Cardiac muscle cell (in vitro differentiated cells and primary cell): ENCODE data around the gene CREB3L4. TPM values are rescaled to one million over a fixed set of nuclear protein-coding genes. Genes with fewer than 3 reads are reported as not detected.

Experiments
- DNase-seq, 2 donors: peaks; one replicate each; pipeline versions ENCODE4 v3.0.0 to v3.0.0-alpha.2; 2010 to 2017; ENCODE audit warnings: low read depth in 1 of 2, low spot score in 1 of 2
- H3K27ac ChIP-seq: fragments of 200-600 bp; sonication (generic); 2 replicates; pipeline ENCODE4 v1.5.1; 2016
- H3K27me3 ChIP-seq: fragments of 200-600 bp; sonication (generic); 2 replicates; pipeline ENCODE4 v1.6.0; 2016; ENCODE audit warnings: control low read depth
- H3K36me3 ChIP-seq: fragments of 200-600 bp; sonication (generic); 2 replicates; pipeline ENCODE4 v1.5.1; 2016; ENCODE audit warnings: control low read depth
- H3K4me1 ChIP-seq: fragments of 200-600 bp; sonication (generic); 2 replicates; pipeline ENCODE4 v1.8.1; 2017; ENCODE audit warnings: low read depth, mild to moderate bottlenecking, mixed run types
- H3K4me3 ChIP-seq: fragments of 200-600 bp; sonication (generic); 2 replicates; pipeline ENCODE4 v1.5.1; 2016; ENCODE audit warnings: mild to moderate bottlenecking
- H3K9me3 ChIP-seq: fragments of 200-600 bp; sonication (generic); 2 replicates; pipeline ENCODE4 v1.5.1; 2017; ENCODE audit warnings: low read depth, mild to moderate bottlenecking, control low read depth
- CTCF ChIP-seq: IDR thresholded peaks from 2 replicates; pipeline ENCODE4 v1.5.1; 2012; ENCODE audit warnings: low read depth, mild to moderate bottlenecking, low read length
- polyA plus RNA-seq: library from polyadenylated mRNA; unstranded; fragments of >200 nt; fragmentation: Nextera tagmentation; extraction: Ambion mirVana; gene quantifications from 2 replicates; pipeline ENCODE4 v1.2.1, GENCODE V29; 2016
- total RNA-seq: library from RNA; depleted of rRNA; stranded (reverse); fragments of >200 nt; gene quantifications from 2 replicates; pipeline ENCODE4 v1.2.3, GENCODE V29; 2016

The CREB3L4 gene
- total and polyA plus RNA-seq, 2 experiments from 2014 or later = 25.3 to 49.5 TPM

GRCh38 chr1:154019269-154019668 lies 51.6 kb downstream of the CREB3L4 start:
- no peak for TF ChIP-seq CTCF
- no peak for DNase-seq
- Histone ChIP-seq H3K9me3 (no peaks in the 10 kb centered on the region), H3K4me3 (no peak overlapping the region), H3K36me3 (no peaks in the 10 kb centered on the region), H3K27ac (no peak overlapping the region), H3K4me1 (no peaks in the 10 kb centered on the region), H3K27me3 (no peaks in the 10 kb centered on the region)

GRCh38 chr1:154019940-154020339 lies 52.2 kb downstream of the CREB3L4 start:
- no peak for DNase-seq
- Histone ChIP-seq H3K4me3 (no peak overlapping the region), H3K27me3 (no peaks in the 10 kb centered on the region), H3K27ac (no peak overlapping the region), H3K9me3 (no peaks in the 10 kb centered on the region), H3K4me1 (no peaks in the 10 kb centered on the region), H3K36me3 (no peaks in the 10 kb centered on the region)
- TF ChIP-seq CTCF = no peak

Other genes starting within 250 kb of the CREB3L4 start
- gene INTS3, start 239.9 kb upstream of the CREB3L4 start, total RNA-seq = 45.4 and 73.5 TPM in 2 replicates
- 39.7 and 60.5 TPM in 2 replicates for gene INTS3, start 239.9 kb upstream of the CREB3L4 start, polyA plus RNA-seq
- gene SLC27A3, start 192.5 kb upstream of the CREB3L4 start, total RNA-seq = 20.7 and 27.7 TPM in 2 replicates
- gene SLC27A3, start 192.5 kb upstream of the CREB3L4 start, polyA plus RNA-seq = 30.6 and 46.7 TPM in 2 replicates
- gene GATAD2B, start 44.9 kb upstream of the CREB3L4 start, total RNA-seq = 10.8 and 19.6 TPM in 2 replicates
- gene GATAD2B, start 44.9 kb upstream of the CREB3L4 start, polyA plus RNA-seq = 8.1 and 11.8 TPM in 2 replicates
- 31.3 and 42.3 TPM in 2 replicates for gene DENND4B, start 21.2 kb upstream of the CREB3L4 start, total RNA-seq
- 48.1 and 61.2 TPM in 2 replicates for gene DENND4B, start 21.2 kb upstream of the CREB3L4 start, polyA plus RNA-seq
- gene CRTC2, start 9.3 kb upstream of the CREB3L4 start, total RNA-seq = 11.9 and 17.9 TPM in 2 replicates
- 24.8 and 34.4 TPM in 2 replicates for gene CRTC2, start 9.3 kb upstream of the CREB3L4 start, polyA plus RNA-seq
- 75.8 and 83.4 TPM in 2 replicates for gene SLC39A1, start 4.4 kb upstream of the CREB3L4 start, total RNA-seq
- 71.2 and 72.6 TPM in 2 replicates for gene SLC39A1, start 4.4 kb upstream of the CREB3L4 start, polyA plus RNA-seq
- gene JTB, start 9.8 kb downstream of the CREB3L4 start, total RNA-seq = 161 and 315 TPM in 2 replicates
- gene JTB, start 9.8 kb downstream of the CREB3L4 start, polyA plus RNA-seq = 137 and 169 TPM in 2 replicates
- gene RAB13, start 18.4 kb downstream of the CREB3L4 start, total RNA-seq = 30.6 and 37.6 TPM in 2 replicates
- gene RAB13, start 18.4 kb downstream of the CREB3L4 start, polyA plus RNA-seq = 90.6 and 108 TPM in 2 replicates
- gene RPS27, start 22.9 kb downstream of the CREB3L4 start, total RNA-seq = 1,187 and 1,533 TPM in 2 replicates
- gene RPS27, start 22.9 kb downstream of the CREB3L4 start, polyA plus RNA-seq = 1,020 and 1,321 TPM in 2 replicates
- gene NUP210L, start 187.2 kb downstream of the CREB3L4 start, total RNA-seq = 0.18 TPM in 1 of 2 replicates, not detected in the other
- not detected in 2 replicates for gene NUP210L, start 187.2 kb downstream of the CREB3L4 start, polyA plus RNA-seq
- gene TPM3, start 224.2 kb downstream of the CREB3L4 start, total RNA-seq = 120 and 137 TPM in 2 replicates
- gene TPM3, start 224.2 kb downstream of the CREB3L4 start, polyA plus RNA-seq = 109 and 139 TPM in 2 replicates
- not detected in 2 replicates for gene CFAP141, start 238.4 kb downstream of the CREB3L4 start, total RNA-seq
- gene CFAP141, start 238.4 kb downstream of the CREB3L4 start, polyA plus RNA-seq = not detected in 2 replicates